LNCaP clone FGC (cell line): Measurements from ENCODE around the gene CDC42BPA.

Experiments
- DNase-seq: peaks from one replicate; pipeline ENCODE4 v3.0.0-alpha.2; 2011; ENCODE audit warnings: low read depth
- H3K4me3 ChIP-seq: 2 replicates; pipeline ENCODE4 v1.5.1; 2011; ENCODE audit warnings: mild to moderate bottlenecking, low read depth, low read length, control low read depth
- CTCF ChIP-seq: IDR thresholded peaks from 2 replicates; pipeline ENCODE4 v1.5.1; 2012; ENCODE audit warnings: mild to moderate bottlenecking; ENCODE audit not compliant: control insufficient read depth, insufficient read depth; ENCODE audit errors: extremely low read depth

The CDC42BPA gene

GRCh38 chr1:227333423-227333822, 15.1 kb upstream of the CDC42BPA start:
- H3K4me3 ChIP-seq = no peak overlapping the region
- DNase-seq = no peak
- no peak for TF ChIP-seq CTCF

- no peak overlapping the region for H3K4me3 ChIP-seq
- DNase-seq = no peak
- no peak for TF ChIP-seq CTCF
Observed at GRCh38 chr1:227330279-227331076, 12.2 kb upstream of the CDC42BPA start.

- DNase-seq = no peak
- H3K4me3 ChIP-seq = no peak overlapping the region
- TF ChIP-seq CTCF = no peak
Observed at GRCh38 chr1:227328405-227329019, 10.2 kb upstream of the CDC42BPA start.

GRCh38 chr1:227325156-227325555, 6.9 kb upstream of the CDC42BPA start:
- no peak for TF ChIP-seq CTCF

GRCh38 chr1:227323967-227324268, 5.6 kb upstream of the CDC42BPA start:
- DNase-seq = no peak
- no peak for TF ChIP-seq CTCF
- H3K4me3 ChIP-seq = no peak overlapping the region

More at GRCh38 chr1:227325156-227325555, 6.9 kb upstream of the CDC42BPA start:
- H3K4me3 ChIP-seq = no peak overlapping the region
- no peak for DNase-seq

GRCh38 chr1:227323171-227323966, 5.1 kb upstream of the CDC42BPA start:
- DNase-seq = no peak
- H3K4me3 ChIP-seq = no peak overlapping the region
- TF ChIP-seq CTCF = no peak

- TF ChIP-seq CTCF = no peak
- H3K4me3 ChIP-seq = no peak overlapping the region
- no peak for DNase-seq
Observed at GRCh38 chr1:227322376-227322775, 4.1 kb upstream of the CDC42BPA start.
